ENCODE data around the gene HOXC10.

HOXC10 gene

GRCh38 chr12:53980802-53981496 lies 4.0 kb upstream of the HOXC10 start:
- CTCF ChIA-PET = interaction anchor here (0.7 kb wide), 1 partner anchor 235 kb away, joined by 4 read pairs; no protein-coding TSS in a partner anchor
- TF ChIP-seq CTBP1 (IDR thresholded peaks at IDR 0.05; ENCODE audit: borderline replicate concordance) (no peak), NFRKB (IDR thresholded peaks at IDR 0.05) (no peak), LEF1 (IDR thresholded peaks at IDR 0.05; ENCODE audit: borderline replicate concordance) (no peak), FOXA1 (IDR thresholded peaks at IDR 0.05) (no peak), ELF4 (IDR thresholded peaks at IDR 0.05) (no peak), L3MBTL2 (conservative IDR thresholded peaks at IDR 0.05) (no peak), PKNOX1 (IDR thresholded peaks at IDR 0.05) (no peak), ARNT (IDR thresholded peaks at IDR 0.05) (no peak), BHLHE40 (IDR thresholded peaks at IDR 0.05; ENCODE audit: borderline replicate concordance) (no peak), HDGF (IDR thresholded peaks at IDR 0.05; ENCODE audit: borderline replicate concordance) (no peak), FOXM1 (IDR thresholded peaks at IDR 0.05; ENCODE audit: borderline replicate concordance) (no peak), SUZ12 (IDR thresholded peaks at IDR 0.05) (no peak), FOXK2 (IDR thresholded peaks at IDR 0.05) (no peak), SP1 (IDR thresholded peaks at IDR 0.05) (no peak), TARDBP (IDR thresholded peaks at IDR 0.05) (no peak), ZNF384 (IDR thresholded peaks at IDR 0.05) (no peak)
- POLR2A ChIA-PET = interaction anchor here (0.6 to 1.9 kb wide), 2 partner anchors 20 to 209 kb away, joined by 3 to 7 read pairs; partner anchors contain the start of gene HOXC9
- DNase-seq (ENCODE audit: extremely low spot score) = no peak

GRCh38 chr12:53981634-53982565 lies 3.0 kb upstream of the HOXC10 start:
- ChIA-PET POLR2A (no interaction called here), CTCF (no interaction called here)
- TF ChIP-seq FOXK2 (IDR thresholded peaks at IDR 0.05) = no peak
- TF ChIP-seq TARDBP (IDR thresholded peaks at IDR 0.05) = no peak
- no peak for TF ChIP-seq ARNT (IDR thresholded peaks at IDR 0.05)
- no peak for TF ChIP-seq SUZ12 (IDR thresholded peaks at IDR 0.05)
- no peak for TF ChIP-seq FOXM1 (IDR thresholded peaks at IDR 0.05; ENCODE audit: borderline replicate concordance)
- no peak for TF ChIP-seq HDGF (IDR thresholded peaks at IDR 0.05; ENCODE audit: borderline replicate concordance)
- no peak for TF ChIP-seq FOXA1 (IDR thresholded peaks at IDR 0.05)
- no peak for TF ChIP-seq PKNOX1 (IDR thresholded peaks at IDR 0.05)
- no peak for TF ChIP-seq L3MBTL2 (conservative IDR thresholded peaks at IDR 0.05)
- no peak for TF ChIP-seq ELF4 (IDR thresholded peaks at IDR 0.05)
- TF ChIP-seq SP1 (IDR thresholded peaks at IDR 0.05) = no peak
- no peak for TF ChIP-seq LEF1 (IDR thresholded peaks at IDR 0.05; ENCODE audit: borderline replicate concordance)
- DNase-seq (ENCODE audit: extremely low spot score) = no peak

- no peak for DNase-seq (ENCODE audit: extremely low spot score)
- CTCF ChIA-PET = no interaction called here
- POLR2A ChIA-PET = no interaction called here
- TF ChIP-seq BHLHE40 (IDR thresholded peaks at IDR 0.05; ENCODE audit: borderline replicate concordance) (no peak), L3MBTL2 (conservative IDR thresholded peaks at IDR 0.05) (no peak), SUZ12 (IDR thresholded peaks at IDR 0.05) (no peak), ARNT (IDR thresholded peaks at IDR 0.05) (no peak), HDGF (IDR thresholded peaks at IDR 0.05; ENCODE audit: borderline replicate concordance) (no peak), ZNF384 (IDR thresholded peaks at IDR 0.05) (no peak), FOXK2 (IDR thresholded peaks at IDR 0.05) (no peak), FOXM1 (IDR thresholded peaks at IDR 0.05; ENCODE audit: borderline replicate concordance) (no peak), CTBP1 (IDR thresholded peaks at IDR 0.05; ENCODE audit: borderline replicate concordance) (no peak), ELF4 (IDR thresholded peaks at IDR 0.05) (no peak), SP1 (IDR thresholded peaks at IDR 0.05) (no peak), TARDBP (IDR thresholded peaks at IDR 0.05) (no peak)
Observed at GRCh38 chr12:53982648-53983567, 2.0 kb upstream of the HOXC10 start.

GRCh38 chr12:53983568-53983949 lies 1.4 kb upstream of the HOXC10 start:
- DNase-seq (ENCODE audit: extremely low spot score) = no peak
- POLR2A ChIA-PET = no interaction called here
- TF ChIP-seq SUZ12 (IDR thresholded peaks at IDR 0.05) (no peak), CTBP1 (IDR thresholded peaks at IDR 0.05; ENCODE audit: borderline replicate concordance) (no peak)
- CTCF ChIA-PET = no interaction called here

DNA sequence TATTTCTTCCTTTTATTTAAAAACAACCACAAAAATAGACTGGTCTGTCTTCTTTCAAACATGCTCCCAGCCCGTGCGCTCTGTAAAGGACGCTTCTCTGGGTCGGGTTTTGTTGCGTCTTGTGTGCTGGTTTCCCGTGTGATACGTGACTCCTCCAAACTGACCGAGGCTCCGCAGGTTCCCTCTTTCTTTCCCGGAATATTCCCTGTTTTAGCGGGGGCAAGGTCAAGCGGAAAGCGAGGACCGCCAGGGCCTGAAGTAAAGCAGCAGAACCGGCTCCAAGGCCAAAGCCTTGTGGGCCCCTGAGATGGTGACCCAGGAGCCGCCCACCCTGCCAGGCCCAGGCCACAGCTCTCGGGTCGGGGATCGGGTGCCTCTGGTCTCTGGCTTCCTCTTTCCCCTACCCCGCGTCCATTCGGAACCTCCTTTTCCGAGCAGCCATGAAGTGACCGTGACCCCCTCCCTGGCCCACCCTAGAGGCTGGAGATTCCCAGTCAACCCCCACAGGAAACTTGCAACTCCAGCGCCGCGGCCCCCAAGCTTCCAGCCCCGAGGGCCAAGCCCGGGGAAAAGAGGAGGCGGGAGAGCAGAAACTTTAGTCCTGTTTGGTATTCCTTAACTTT lies 885 bp upstream of the HOXC10 start:
- POLR2A ChIA-PET = interaction anchor here (1.3 kb wide), 1 partner anchor 15 kb away, joined by 4 read pairs; no protein-coding TSS in a partner anchor

More for the DNA sequence above, 885 bp upstream of the HOXC10 start:
- no peak for DNase-seq (ENCODE audit: extremely low spot score)
- no peak for TF ChIP-seq CTBP1 (IDR thresholded peaks at IDR 0.05; ENCODE audit: borderline replicate concordance)
- TF ChIP-seq TARDBP (IDR thresholded peaks at IDR 0.05) = no peak
- TF ChIP-seq SP1 (IDR thresholded peaks at IDR 0.05) = no peak
- no peak for TF ChIP-seq NFRKB (IDR thresholded peaks at IDR 0.05)
- TF ChIP-seq SUZ12 (IDR thresholded peaks at IDR 0.05) = no peak
- no peak for TF ChIP-seq BHLHE40 (IDR thresholded peaks at IDR 0.05; ENCODE audit: borderline replicate concordance)
- no peak for TF ChIP-seq HDGF (IDR thresholded peaks at IDR 0.05; ENCODE audit: borderline replicate concordance)
- no peak for TF ChIP-seq PKNOX1 (IDR thresholded peaks at IDR 0.05)
- TF ChIP-seq FOXK2 (IDR thresholded peaks at IDR 0.05) = no peak
- TF ChIP-seq L3MBTL2 (conservative IDR thresholded peaks at IDR 0.05) = no peak
- no peak for TF ChIP-seq FOXA1 (IDR thresholded peaks at IDR 0.05)
- TF ChIP-seq ARNT (IDR thresholded peaks at IDR 0.05) = no peak
- CTCF ChIA-PET = interaction anchor here (1.2 to 5.6 kb wide), 7 partner anchors 7 to 224 kb away, joined by 3 to 44 read pairs (median 8); partner anchors contain the start of genes HOXC5 and HOXC9

Data from HEK293T (cell line).